ENCODE data around the gene LGI4. TPM values are rescaled to one million over a fixed set of nuclear protein-coding genes. Genes with fewer than 3 reads are reported as not detected.

The LGI4 gene
- total and polyA plus RNA-seq, 2 experiments from 2014 or later: 3.4 to 4.3 TPM

- H3K36me3 ChIP-seq (ENCODE audit: insufficient read depth): no peaks in the 10 kb centered on the region
- H2AFZ ChIP-seq: peak overlapping the region; percentile 83
- Mint-ChIP-seq H3K4me3 (peak overlapping the region; percentile 76), H3K27me3 (ENCODE audit: insufficient read depth, low read depth, poor library complexity) (peaks cover 38% of the 10 kb centered on the region), H3K4me1 (peaks cover 40% of the 10 kb centered on the region), H3K27ac (no peak overlapping the region), H3K9me3 (no peaks in the 10 kb centered on the region; the same call in 1 of the 3 replicates), H3K36me3 (ENCODE audit: low read depth) (0 out of 3 replicates have a peak, but pooled peaks cover 3% of the 10 kb centered on the region)
- no peak; the same call in 1 of the 2 replicates for TF ChIP-seq POLR2AphosphoS5 (IDR thresholded peaks at IDR 0.05; ENCODE audit: low read depth)
- no peak for TF ChIP-seq STAT1 (IDR thresholded peaks at IDR 0.05; ENCODE audit: unreplicated experiment)
- TF ChIP-seq ZNF462 (CRISPR knock-in tag; IDR thresholded peaks at IDR 0.05): no peak
- TF ChIP-seq NANOG (IDR thresholded peaks at IDR 0.05; ENCODE audit: borderline replicate concordance): no peak
- TF ChIP-seq ETS1 (IDR thresholded peaks at IDR 0.05): no peak
- peak; percentile 37 to 61 for TF ChIP-seq CTCF (conservative IDR thresholded peaks at IDR 0.05; ENCODE audit: low read depth in 2 of 2)
- peak; percentile 21 for ATAC-seq
- H3K4me1 ChIP-seq (ENCODE audit: insufficient read depth): peaks cover 30% of the 10 kb centered on the region
- peak overlapping the region; percentile 83; the same call in 1 of the 2 replicates for H3K27ac ChIP-seq (ENCODE audit: low read depth)
- peak overlapping the region; percentile 99 for H3K4me2 ChIP-seq
- H3F3A ChIP-seq (replicated peaks; ENCODE audit: low read depth): peaks cover 7% of the 10 kb centered on the region; the same call in 1 of the 2 replicates
- no peaks in the 10 kb centered on the region for H3K79me2 ChIP-seq (replicated peaks; ENCODE audit: insufficient read depth)
- H3K9me2 ChIP-seq (ENCODE audit: insufficient read depth): no peaks in the 10 kb centered on the region
- DNase-seq (ENCODE audit: low spot score): peak; percentile 91
- H3K4me3 ChIP-seq: peak overlapping the region; percentile 89
- peaks cover 20% of the 10 kb centered on the region for H3K27me3 ChIP-seq (ENCODE audit: insufficient read depth)
- H4K20me1 ChIP-seq (replicated peaks; ENCODE audit: insufficient read depth): 0 out of 2 replicates have a peak, but pooled peaks cover 4% of the 10 kb centered on the region
Observed at GRCh38 chr19:35142606-35143230, 7.9 kb upstream of the LGI4 start.

All from GM23338 (cell line).